Measurements from ENCODE around the gene SMARCA4.

DNA sequence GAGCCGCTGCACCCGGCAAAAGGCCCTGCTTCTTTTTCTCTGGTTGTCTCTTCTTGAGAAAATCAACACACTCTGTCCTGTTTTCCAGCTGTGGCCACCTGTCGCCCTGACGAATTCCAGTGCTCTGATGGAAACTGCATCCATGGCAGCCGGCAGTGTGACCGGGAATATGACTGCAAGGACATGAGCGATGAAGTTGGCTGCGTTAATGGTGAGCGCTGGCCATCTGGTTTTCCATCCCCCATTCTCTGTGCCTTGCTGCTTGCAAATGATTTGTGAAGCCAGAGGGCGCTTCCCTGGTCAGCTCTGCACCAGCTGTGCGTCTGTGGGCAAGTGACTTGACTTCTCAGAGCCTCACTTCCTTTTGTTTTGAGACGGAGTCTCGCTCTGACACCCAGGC is 145.6 kb downstream of the SMARCA4 start:
- TF ChIP-seq GATA3 (IDR thresholded peaks at IDR 0.05; ENCODE audit: low read depth, low read length) (no peak), GATA2 (IDR thresholded peaks at IDR 0.05; ENCODE audit: low read depth, low read length) (no peak)

Data from SH-SY5Y (cell line).